Activated B cell treated with CpG ODN at 0.5 μM for 24 hours (primary cell): ENCODE data around the gene ROBO2. TPM values are rescaled to one million over a fixed set of nuclear protein-coding genes. Genes with fewer than 3 reads are reported as not detected.

Experiments
- ATAC-seq: fragments of 200-7000 bp; cut with Tn5 transposase; one replicate; pipeline ENCODE4 v1.10.0; 2021; ENCODE audit warnings: low read depth, mild to moderate bottlenecking, moderate library complexity
- CTCF ChIA-PET: fragments of 350-600 bp; sonication (Branson Sonifier 250); formaldehyde crosslinking; loops from one replicate; lab custom pipeline; 2021; ENCODE audit warnings: antibody characterized with exemption; lab: Charles Lee
- POLR2A ChIA-PET: fragments of 350-600 bp; sonication (Branson Sonifier 250); formaldehyde crosslinking; loops from one replicate; lab custom pipeline; 2021; ENCODE audit warnings: antibody characterized with exemption; lab: Charles Lee
- DNase-seq: peaks from one replicate; pipeline ENCODE4 v3.0.0; 2022
- H3K27ac Mint-ChIP-seq: one replicate; pipeline ENCODE4 v1.8.0; 2020; ENCODE audit warnings: mixed read lengths
- H3K27me3 Mint-ChIP-seq: one replicate; pipeline ENCODE4 v1.8.0; 2021; ENCODE audit warnings: mixed read lengths
- H3K36me3 Mint-ChIP-seq: one replicate; pipeline ENCODE4 v1.8.0; 2021; ENCODE audit warnings: low read depth, mixed read lengths
- H3K4me1 Mint-ChIP-seq: one replicate; pipeline ENCODE4 v1.8.0; 2021; ENCODE audit warnings: mixed read lengths
- H3K4me3 Mint-ChIP-seq: one replicate; pipeline ENCODE4 v1.8.0; 2020; ENCODE audit warnings: mild to moderate bottlenecking, mixed read lengths
- H3K9me3 Mint-ChIP-seq: one replicate; pipeline ENCODE4 v1.8.0; 2020; ENCODE audit warnings: mixed read lengths
- CTCF ChIP-seq: fragments of 200-600 bp; IDR thresholded peaks from one replicate; pipeline ENCODE4 v1.8.0; 2022; ENCODE audit warnings: antibody characterized with exemption, mild to moderate bottlenecking
- intact Hi-C: fragments of 100-400 bp; cut with micrococcal nuclease; formaldehyde crosslinking; loops from one replicate; pipeline ENCODE4 v1.15.1; 2024
- total RNA-seq: library from RNA; stranded (reverse); gene quantifications from 2 replicates; pipeline ENCODE4 v1.2.3, GENCODE V29; 2022

The ROBO2 gene
- total RNA-seq, 1 donor from 2014 or later: not detected

- Mint-ChIP-seq H3K27ac (no peak overlapping the region), H3K27me3 (no peaks in the 10 kb centered on the region), H3K4me3 (no peak overlapping the region), H3K36me3 (no peaks in the 10 kb centered on the region), H3K9me3 (no peaks in the 10 kb centered on the region), H3K4me1 (no peaks in the 10 kb centered on the region)
- POLR2A ChIA-PET: no interaction called here
- intact Hi-C loops: no loop called here
- DNase-seq (no peak), ATAC-seq (no peak)
- no peak for TF ChIP-seq CTCF
- CTCF ChIA-PET: no interaction called here
Observed at GRCh38 chr3:77190374-77190773, 150.5 kb downstream of the ROBO2 start.

GRCh38 chr3:77191014-77191413, 151.1 kb downstream of the ROBO2 start:
- Mint-ChIP-seq H3K9me3 (no peaks in the 10 kb centered on the region), H3K27ac (no peak overlapping the region), H3K4me1 (no peaks in the 10 kb centered on the region), H3K27me3 (no peaks in the 10 kb centered on the region), H3K36me3 (no peaks in the 10 kb centered on the region), H3K4me3 (no peak overlapping the region)
- TF ChIP-seq CTCF: no peak
- DNase-seq: no peak
- ChIA-PET CTCF (no interaction called here), POLR2A (no interaction called here)
- intact Hi-C loops: no loop called here
- ATAC-seq: no peak

GRCh38 chr3:77191640-77192039, 151.7 kb downstream of the ROBO2 start:
- DNase-seq (no peak), ATAC-seq (no peak)
- Mint-ChIP-seq H3K9me3 (no peaks in the 10 kb centered on the region), H3K4me1 (no peaks in the 10 kb centered on the region), H3K36me3 (no peaks in the 10 kb centered on the region), H3K27me3 (no peaks in the 10 kb centered on the region), H3K27ac (no peak overlapping the region), H3K4me3 (no peak overlapping the region)
- intact Hi-C loops: no loop called here
- POLR2A ChIA-PET: no interaction called here
- CTCF ChIA-PET: no interaction called here
- no peak for TF ChIP-seq CTCF

- TF ChIP-seq CTCF: no peak
- Mint-ChIP-seq H3K9me3 (peaks cover 3% of the 10 kb centered on the region), H3K4me1 (no peaks in the 10 kb centered on the region), H3K27me3 (no peaks in the 10 kb centered on the region), H3K4me3 (no peak overlapping the region), H3K27ac (no peak overlapping the region), H3K36me3 (no peaks in the 10 kb centered on the region)
- DNase-seq (no peak), ATAC-seq (no peak)
- intact Hi-C loops: no loop called here
- ChIA-PET CTCF (no interaction called here), POLR2A (no interaction called here)
Observed at GRCh38 chr3:77195766-77196545, 156.1 kb downstream of the ROBO2 start.

- H3K27me3 Mint-ChIP-seq: no peaks in the 10 kb centered on the region
- H3K4me3 Mint-ChIP-seq: no peak overlapping the region
- no peaks in the 10 kb centered on the region for H3K4me1 Mint-ChIP-seq
- ChIA-PET POLR2A (no interaction called here), CTCF (no interaction called here)
- peaks cover 3% of the 10 kb centered on the region for H3K9me3 Mint-ChIP-seq
- no peak for TF ChIP-seq CTCF
- no peaks in the 10 kb centered on the region for H3K36me3 Mint-ChIP-seq
- DNase-seq (no peak), ATAC-seq (no peak)
- no peak overlapping the region for H3K27ac Mint-ChIP-seq
- intact Hi-C loops: no loop called here
Observed at GRCh38 chr3:77197408-77197807, 157.5 kb downstream of the ROBO2 start.
